H1 (cell line): ENCODE measurements around the gene ANK2. TPM values are rescaled to one million over a fixed set of nuclear protein-coding genes. Genes with fewer than 3 reads are reported as not detected.
A peak's percentile ranks its signal among the peaks of the same experiment; 100 is the strongest.

Experiments
- CTCF ChIA-PET: fragments of 300-600 bp; sonication (Branson Sonifier 250); formaldehyde crosslinking; loops from one replicate; lab custom pipeline; 2021; ENCODE audit not compliant: partially characterized antibody; lab: Charles Lee
- POLR2A ChIA-PET: fragments of 300-600 bp; sonication (Branson Sonifier 250); formaldehyde crosslinking; loops from one replicate; lab custom pipeline; 2021; ENCODE audit warnings: inconsistent platforms; ENCODE audit not compliant: partially characterized antibody; lab: Charles Lee
- DNase-seq, 2 experiments: peaks; one replicate each; pipeline versions ENCODE4 v3.0.0 to v3.0.0-alpha.2; 2010 to 2022; ENCODE audit warnings: low spot score in 2 of 2, low read depth in 1 of 2, mixed read lengths in 1 of 2
- FAIRE-seq: peaks from 2 replicates; lab custom pipeline; 2011; peaks lifted over from hg19 to GRCh38; lab: Jason Lieb, UNC
- H2AFZ ChIP-seq: 2 replicates; pipeline ENCODE4 v1.8.1; 2012; ENCODE audit warnings: low read length, inconsistent platforms
- H2AK5ac ChIP-seq: 2 replicates; pipeline ENCODE4 v1.6.1; 2013; ENCODE audit warnings: low read depth, low read length
- H2BK120ac ChIP-seq: replicated peaks from 2 replicates; pipeline ENCODE3; 2013; ENCODE audit warnings: low read depth, low read length, inconsistent platforms
- H2BK12ac ChIP-seq: 2 replicates; pipeline ENCODE4 v1.6.1; 2013; ENCODE audit warnings: low read depth, low read length
- H2BK15ac ChIP-seq: 2 replicates; pipeline ENCODE4 v1.6.1; 2013; ENCODE audit warnings: low read length
- H2BK20ac ChIP-seq: 2 replicates; pipeline ENCODE4 v1.6.1; 2013; ENCODE audit warnings: low read length
- H2BK5ac ChIP-seq: 2 replicates; pipeline ENCODE4 v1.6.1; 2013; ENCODE audit warnings: low read depth, low read length
- H3K14ac ChIP-seq: 2 replicates; pipeline ENCODE4 v1.6.1; 2013; ENCODE audit warnings: inconsistent platforms; ENCODE audit not compliant: insufficient read length
- H3K18ac ChIP-seq: 2 replicates; pipeline ENCODE4 v1.6.1; 2013; ENCODE audit warnings: low read length; ENCODE audit errors: extremely low read depth
- H3K23ac ChIP-seq: 2 replicates; pipeline ENCODE4 v1.6.1; 2013; ENCODE audit warnings: inconsistent platforms; ENCODE audit not compliant: insufficient read length
- H3K23me2 ChIP-seq: 2 replicates; pipeline ENCODE4 v1.6.1; 2013; ENCODE audit warnings: low read depth, low read length
- H3K27ac ChIP-seq: 2 replicates; pipeline ENCODE4 v1.6.1; 2011; ENCODE audit warnings: low read depth, low read length, inconsistent platforms
- H3K27me3 ChIP-seq, 4 experiments: replicated peaks in 1 of 4; 1 replicate in 1 of 4; 2 replicates in 3 of 4; pipeline versions ENCODE4 v1.6.1 to v1.8.1; 2011 to 2013; ENCODE audit warnings: low read length in 3 of 4, mild to moderate bottlenecking in 3 of 4, inconsistent platforms in 2 of 4, mixed read lengths in 2 of 4, moderate library complexity in 1 of 4; ENCODE audit not compliant: control insufficient read depth in 3 of 4, insufficient read depth in 3 of 4; ENCODE audit errors: extremely low read depth in 1 of 4
- H3K36me3 ChIP-seq, 4 experiments: 2 replicates each; pipeline versions ENCODE4 v1.6.1 to v1.8.1; 2011 to 2013; ENCODE audit warnings: mild to moderate bottlenecking in 4 of 4, low read length in 3 of 4, moderate library complexity in 2 of 4, control low read depth in 1 of 4, inconsistent platforms in 1 of 4; ENCODE audit not compliant: insufficient read depth in 4 of 4, control insufficient read depth in 2 of 4
- H3K4ac ChIP-seq: replicated peaks from 2 replicates; pipeline ENCODE3; 2013; ENCODE audit warnings: low read length, low read depth, mixed read lengths, inconsistent platforms; ENCODE audit not compliant: insufficient read length
- H3K4me1 ChIP-seq, 4 experiments: replicated peaks in 1 of 4; 1 replicate in 1 of 4; 2 replicates in 3 of 4; pipeline versions ENCODE4 v1.6.1 to v1.8.1; 2011 to 2013; ENCODE audit warnings: low read length in 3 of 4, inconsistent platforms in 2 of 4, mixed read lengths in 1 of 4; ENCODE audit not compliant: insufficient read depth in 4 of 4, control insufficient read depth in 3 of 4
- H3K4me2 ChIP-seq, 2 experiments: 2 replicates each; pipeline versions ENCODE4 v1.6.1 to v1.8.1; 2011 to 2013; ENCODE audit warnings: low read depth in 2 of 2, low read length in 2 of 2, control low read depth in 1 of 2, inconsistent platforms in 1 of 2, mild to moderate bottlenecking in 1 of 2; ENCODE audit not compliant: insufficient read depth in 1 of 2
- H3K4me3 ChIP-seq, 4 experiments: fragments of 200-600, 300-600 bp in 1 of 4; sonication (generic), shearing (Covaris generic), sonication (Bioruptor Twin) in 1 of 4; 2 replicates each; pipeline versions ENCODE4 v1.5.1 to v1.8.1; 2011 to 2016; ENCODE audit warnings: low read length in 4 of 4, low read depth in 3 of 4, control low read depth in 2 of 4, inconsistent platforms in 2 of 4, mild to moderate bottlenecking in 2 of 4, mixed read lengths in 1 of 4, moderate library complexity in 1 of 4; ENCODE audit not compliant: insufficient read depth in 2 of 4; ENCODE audit errors: extremely low read depth in 1 of 4
- H3K56ac ChIP-seq: replicated peaks from 2 replicates; pipeline ENCODE3; 2013; ENCODE audit warnings: low read depth, mild to moderate bottlenecking, mixed read lengths, low read length, inconsistent platforms; ENCODE audit not compliant: insufficient read length
- H3K79me1 ChIP-seq: 2 replicates; pipeline ENCODE4 v1.6.1; 2013; ENCODE audit warnings: low read depth, low read length, control low read depth
- H3K79me2 ChIP-seq, 2 experiments: 2 replicates each; pipeline versions ENCODE4 v1.6.1 to v1.8.1; 2012 to 2013; ENCODE audit warnings: low read length in 2 of 2, mild to moderate bottlenecking in 2 of 2, inconsistent platforms in 1 of 2; ENCODE audit not compliant: insufficient read depth in 2 of 2, control insufficient read depth in 1 of 2
- H3K9ac ChIP-seq, 4 experiments: replicated peaks in 1 of 4; 1 replicate in 1 of 4; 2 replicates in 3 of 4; pipeline versions ENCODE4 v1.6.1 to v1.8.1; 2011 to 2013; ENCODE audit warnings: low read depth in 3 of 4, low read length in 3 of 4, control low read depth in 2 of 4, mild to moderate bottlenecking in 2 of 4, moderate library complexity in 2 of 4, inconsistent platforms in 1 of 4; ENCODE audit errors: extremely low read depth in 1 of 4
- H3K9me3 ChIP-seq, 2 experiments: 2 replicates each; pipeline versions ENCODE4 v1.6.1 to v1.8.1; 2012 to 2013; ENCODE audit warnings: mild to moderate bottlenecking in 2 of 2, moderate library complexity in 2 of 2, control low read depth in 1 of 2, inconsistent platforms in 1 of 2, low read depth in 1 of 2, low read length in 1 of 2, mixed read lengths in 1 of 2; ENCODE audit not compliant: insufficient read depth in 2 of 2
- H4K20me1 ChIP-seq, 2 experiments: replicated peaks in 1 of 2; 2 replicates each; pipeline versions ENCODE3 to v1.8.1; 2011 to 2013; ENCODE audit warnings: inconsistent platforms in 2 of 2, low read length in 2 of 2, mild to moderate bottlenecking in 1 of 2; ENCODE audit not compliant: insufficient read depth in 2 of 2, control insufficient read depth in 1 of 2
- H4K5ac ChIP-seq: 2 replicates; pipeline ENCODE4 v1.6.1; 2013; ENCODE audit warnings: low read length, low read depth, mixed read lengths, inconsistent platforms; ENCODE audit not compliant: insufficient read length
- H4K8ac ChIP-seq: 2 replicates; pipeline ENCODE4 v1.8.0; 2013; ENCODE audit warnings: mild to moderate bottlenecking, moderate library complexity, low read length, inconsistent platforms; ENCODE audit not compliant: insufficient read depth; ENCODE audit errors: extremely low read depth
- H4K91ac ChIP-seq: replicated peaks from 2 replicates; pipeline ENCODE3; 2013; ENCODE audit warnings: low read length, mixed read lengths, inconsistent platforms; ENCODE audit not compliant: insufficient read length
- CBX8 ChIP-seq: fragments of 300-800, 300-1000 bp; sonication (generic); IDR thresholded peaks from 2 replicates; pipeline ENCODE4 v1.7.1; 2016; ENCODE audit warnings: low read depth, low read length, borderline replicate concordance
- FOSL1 ChIP-seq: IDR thresholded peaks from 2 replicates; pipeline ENCODE4 v1.6.1; 2011; ENCODE audit warnings: mild to moderate bottlenecking, low read depth, low read length, moderate library complexity; ENCODE audit not compliant: insufficient read depth
- NANOG ChIP-seq: IDR thresholded peaks from 2 replicates; pipeline ENCODE4 v1.6.1; 2011; ENCODE audit warnings: low read length, low read depth, mild to moderate bottlenecking, inconsistent platforms; ENCODE audit not compliant: insufficient read depth, poor library complexity, severe bottlenecking
- RAD21 ChIP-seq, 2 experiments: IDR thresholded peaks in 1 of 2; conservative IDR thresholded peaks in 1 of 2; 2 replicates each; pipeline ENCODE4 v1.6.1; 2011; ENCODE audit warnings: low read depth in 2 of 2, low read length in 2 of 2, improper control_type of control experiment in 1 of 2, inconsistent platforms in 1 of 2, mild to moderate bottlenecking in 1 of 2, moderate library complexity in 1 of 2
- TAF7 ChIP-seq: optimal IDR thresholded peaks from 2 replicates; pipeline ENCODE3; 2011; ENCODE audit warnings: low read depth, mild to moderate bottlenecking, inconsistent platforms, low read length, moderate library complexity, borderline replicate concordance
- WGBS, 2 experiments: shearing (Covaris generic) in 1 of 2; methylation state at CpG; one replicate each; pipeline versions ENCODE4 v1.1.6 to v1.1.7; 2013 to 2015; ENCODE audit warnings: low lambda C conversion rate in 2 of 2, mixed read lengths in 2 of 2, inconsistent platforms in 1 of 2, low coverage in 1 of 2, missing lambda C conversion rate in 1 of 2; ENCODE audit not compliant: insufficient replicate concordance in 2 of 2, insufficient coverage in 1 of 2, insufficient read length in 1 of 2; ENCODE audit errors: extremely low coverage in 1 of 2, missing lambda C conversion rate in 1 of 2; 5-methylcytosine and 5-hydroxymethylcytosine counted together
- polyA plus RNA-seq, 7 experiments: library from polyadenylated mRNA; depleted of rRNA in 3 of 7; stranded (reverse) in 5 of 7; unstranded in 2 of 7; fragments of >200 nt in 5 of 7; fragments of 200-250 nt in 2 of 7; gene quantifications; 1 replicate in 5 of 7; 2 replicates in 1 of 7; 4 replicates in 1 of 7; pipeline versions ENCODE4 v1.2.1 to v1.2.3, GENCODE V29; 2011 to 2013; ENCODE audit warnings: missing spikeins in 2 of 7, mixed read lengths in 2 of 7
- total RNA-seq: library from RNA; stranded (reverse); fragmentation: NEBNext Ultra II Directional; extraction: Animal tissue kit (Norgen Biotek cat#: 25700); gene quantifications from 2 replicates; pipeline ENCODE4 v1.2.1, GENCODE V29; 2021

ANK2 gene
- total and polyA plus RNA-seq, 2 of the 8 experiments (the other 6 are each of a cell fraction or from before 2014, with no cell fraction given), result 14.2 to 35.1 TPM

- no peaks in the 10 kb centered on the region for H4K20me1 ChIP-seq
- H3K4me3 ChIP-seq, result no peak overlapping the region
- H2BK20ac ChIP-seq, result no peak overlapping the region
- H3K23me2 ChIP-seq, result 0 out of 2 replicates have a peak, but pooled peaks cover under 1% of the 10 kb centered on the region
- no peak overlapping the region for H2AK5ac ChIP-seq
- H3K27me3 ChIP-seq, result no peaks in the 10 kb centered on the region
- no peak overlapping the region for H4K5ac ChIP-seq
- no peaks in the 10 kb centered on the region for H3K79me2 ChIP-seq
- no peak overlapping the region for H3K4me2 ChIP-seq
- peak overlapping the region; percentile 89 for H2BK12ac ChIP-seq
- H2BK120ac ChIP-seq, result no peak overlapping the region
- no peak overlapping the region for H4K91ac ChIP-seq
- peaks cover 0 to 10% (median 4%) of the 10 kb centered on the region in 4 experiments; a peak in 4 of 7 replicates for H3K4me1 ChIP-seq
- H3K79me1 ChIP-seq, result no peaks in the 10 kb centered on the region
- H3K9me3 ChIP-seq, result no peaks in the 10 kb centered on the region
- H3K23ac ChIP-seq, result no peak overlapping the region
- no peak overlapping the region for H3K56ac ChIP-seq
- peak overlapping the region; percentile 21 for H3K4ac ChIP-seq
- ChIA-PET CTCF (interaction anchor here (0.5 kb wide), 1 partner anchor 164 kb away, joined by 3 read pairs; no protein-coding TSS in a partner anchor), POLR2A (no interaction called here)
- peaks cover 0 to 3% (median 0%) of the 10 kb centered on the region in 4 experiments; a peak in 1 of 8 replicates for H3K36me3 ChIP-seq
- no peak overlapping the region for H2BK15ac ChIP-seq
- WGBS, 2 experiments, result 89% methylated on average over 5 of the region's 5 CpGs; no CpG with 5 or more reads in 1 of the 2 experiments
- TF ChIP-seq NANOG (no peak), TAF7 (no peak), RAD21 (IDR thresholded peaks at IDR 0.05 in 1 of 2, conservative IDR thresholded peaks at IDR 0.05 in 1 of 2; ENCODE audit: low read depth in 2 of 2, low read length in 2 of 2) (no peak), FOSL1 (no peak), CBX8 (no peak)
- no peak overlapping the region for H3K18ac ChIP-seq
- no peak overlapping the region for H2BK5ac ChIP-seq
- no peak overlapping the region for H4K8ac ChIP-seq
- no peak overlapping the region for H3K27ac ChIP-seq
- peak; percentile 28 for FAIRE-seq
- no peak overlapping the region for H3K9ac ChIP-seq
- no peak for DNase-seq
- no peak overlapping the region for H3K14ac ChIP-seq
- H2AFZ ChIP-seq, result no peak overlapping the region
Observed at GRCh38 chr4:113170115-113170804, 120.8 kb downstream of the ANK2 start.
